PC-9 (cell line): ENCODE measurements around the gene TMEM240.

ENCODE experiments used
- EZH2 ChIP-seq: fragments of 200-600 bp; sonication (generic); IDR thresholded peaks from 2 replicates; pipeline ENCODE4 v1.8.0; 2017; ENCODE audit warnings: antibody characterized with exemption, low read depth
- TF ChIP-seq, protein P1 (sequence below): fragments of 200-600 bp; sonication (generic); conservative IDR thresholded peaks from 2 replicates; pipeline ENCODE4 v1.6.1; 2017; ENCODE audit warnings: mixed run types, antibody characterized with exemption, mild to moderate bottlenecking, moderate library complexity

GRCh38 chr1:1507305-1507704 is 33.1 kb downstream of the TMEM240 start:
- TF ChIP-seq, protein P1, sequence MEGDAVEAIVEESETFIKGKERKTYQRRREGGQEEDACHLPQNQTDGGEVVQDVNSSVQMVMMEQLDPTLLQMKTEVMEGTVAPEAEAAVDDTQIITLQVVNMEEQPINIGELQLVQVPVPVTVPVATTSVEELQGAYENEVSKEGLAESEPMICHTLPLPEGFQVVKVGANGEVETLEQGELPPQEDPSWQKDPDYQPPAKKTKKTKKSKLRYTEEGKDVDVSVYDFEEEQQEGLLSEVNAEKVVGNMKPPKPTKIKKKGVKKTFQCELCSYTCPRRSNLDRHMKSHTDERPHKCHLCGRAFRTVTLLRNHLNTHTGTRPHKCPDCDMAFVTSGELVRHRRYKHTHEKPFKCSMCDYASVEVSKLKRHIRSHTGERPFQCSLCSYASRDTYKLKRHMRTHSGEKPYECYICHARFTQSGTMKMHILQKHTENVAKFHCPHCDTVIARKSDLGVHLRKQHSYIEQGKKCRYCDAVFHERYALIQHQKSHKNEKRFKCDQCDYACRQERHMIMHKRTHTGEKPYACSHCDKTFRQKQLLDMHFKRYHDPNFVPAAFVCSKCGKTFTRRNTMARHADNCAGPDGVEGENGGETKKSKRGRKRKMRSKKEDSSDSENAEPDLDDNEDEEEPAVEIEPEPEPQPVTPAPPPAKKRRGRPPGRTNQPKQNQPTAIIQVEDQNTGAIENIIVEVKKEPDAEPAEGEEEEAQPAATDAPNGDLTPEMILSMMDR = no peak
- no peak for TF ChIP-seq EZH2
